IMR-90 (cell line): ENCODE results near the gene HOXA10. TPM values are rescaled to one million over a fixed set of nuclear protein-coding genes. Genes with fewer than 3 reads are reported as not detected.

ENCODE experiments used
- ATAC-seq: fragments of 200-7000 bp; cut with Tn5 transposase; 2 replicates; pipeline ENCODE4 v1.9.1; 2020; ENCODE audit warnings: low read depth, mild to moderate bottlenecking, moderate library complexity
- BruUV-seq: library from RNA; stranded (reverse); fragments of 400-500 nt; replicated peaks from 2 replicates; lab custom pipeline; 2021; lab: Mats Ljungman, UMichigan
- CTCF ChIA-PET: fragments of 300-600 bp; formaldehyde crosslinking; extraction: SDS; loops from one replicate; lab custom pipeline; 2021; ENCODE audit warnings: antibody characterized with exemption; lab: Yijun Ruan, JAX
- POLR2A ChIA-PET: fragments of 300-600 bp; sonication (Branson Sonifier 250); formaldehyde crosslinking; loops from one replicate; lab custom pipeline; 2022; ENCODE audit warnings: antibody characterized with exemption; ENCODE audit not compliant: unreplicated experiment; lab: Charles Lee
- DNase-seq: peaks from one replicate; pipeline ENCODE4 v3.0.0; 2013
- H2AFZ ChIP-seq: replicated peaks from 2 replicates; pipeline ENCODE3; 2013; ENCODE audit warnings: low read length, mild to moderate bottlenecking; ENCODE audit not compliant: poor library complexity
- H2AK5ac ChIP-seq: 2 replicates; pipeline ENCODE4 v1.6.1; 2013; ENCODE audit warnings: low read depth, low read length, inconsistent platforms
- H2AK9ac ChIP-seq: replicated peaks from 2 replicates; pipeline ENCODE3; 2013; ENCODE audit warnings: mild to moderate bottlenecking, low read depth, low read length, moderate library complexity; ENCODE audit not compliant: poor library complexity
- H2BK120ac ChIP-seq: 2 replicates; pipeline ENCODE4 v1.6.1; 2013; ENCODE audit warnings: low read depth, low read length, inconsistent platforms
- H2BK15ac ChIP-seq: 3 replicates; pipeline ENCODE4 v1.6.1; 2013; ENCODE audit warnings: low read depth, low read length, inconsistent platforms
- H2BK20ac ChIP-seq: 2 replicates; pipeline ENCODE4 v1.6.1; 2013; ENCODE audit warnings: low read depth, mild to moderate bottlenecking, inconsistent platforms, low read length, moderate library complexity
- H2BK5ac ChIP-seq: 2 replicates; pipeline ENCODE4 v1.6.1; 2013; ENCODE audit warnings: mild to moderate bottlenecking, low read depth, low read length, inconsistent platforms; ENCODE audit not compliant: poor library complexity, severe bottlenecking
- H3K14ac ChIP-seq: replicated peaks from 2 replicates; pipeline ENCODE4 v1.6.1; 2013; ENCODE audit warnings: low read depth, low read length, inconsistent platforms
- H3K18ac ChIP-seq: 2 replicates; pipeline ENCODE4 v1.6.1; 2013; ENCODE audit warnings: low read depth, low read length, control low read depth
- H3K23ac ChIP-seq: 2 replicates; pipeline ENCODE4 v1.6.1; 2013; ENCODE audit warnings: low read depth, low read length, inconsistent platforms
- H3K27ac ChIP-seq: 2 replicates; pipeline ENCODE4 v1.5.1; 2013; ENCODE audit warnings: mild to moderate bottlenecking, control low read depth, low read length; ENCODE audit not compliant: insufficient read depth
- H3K27me3 ChIP-seq: 2 replicates; pipeline ENCODE4 v1.6.1; 2013; ENCODE audit warnings: low read length; ENCODE audit not compliant: control insufficient read depth, insufficient read depth
- H3K36me3 ChIP-seq: 2 replicates; pipeline ENCODE4 v1.6.1; 2013; ENCODE audit warnings: low read length, mixed read lengths; ENCODE audit not compliant: control insufficient read depth, insufficient read depth
- H3K4ac ChIP-seq: 2 replicates; pipeline ENCODE4 v1.6.1; 2013; ENCODE audit warnings: low read depth, low read length, inconsistent platforms
- H3K4me1 ChIP-seq: 2 replicates; pipeline ENCODE4 v1.6.1; 2013; ENCODE audit warnings: low read length, mixed read lengths; ENCODE audit not compliant: control insufficient read depth, insufficient read depth
- H3K4me2 ChIP-seq: 2 replicates; pipeline ENCODE4 v1.6.1; 2013; ENCODE audit warnings: low read depth, mild to moderate bottlenecking, control low read depth, low read length, moderate library complexity
- H3K4me3 ChIP-seq: 2 replicates; pipeline ENCODE4 v1.5.1; 2013; ENCODE audit warnings: low read depth, mild to moderate bottlenecking, control low read depth, low read length, moderate library complexity; ENCODE audit not compliant: insufficient read depth
- H3K56ac ChIP-seq: 2 replicates; pipeline ENCODE4 v1.6.1; 2013; ENCODE audit warnings: low read length, inconsistent platforms; ENCODE audit not compliant: insufficient read depth; ENCODE audit errors: extremely low read depth
- H3K79me1 ChIP-seq, 2 experiments: 2 replicates each; pipeline ENCODE4 v1.6.1; 2013; ENCODE audit warnings: low read length in 2 of 2, inconsistent platforms in 1 of 2, low read depth in 1 of 2
- H3K9ac ChIP-seq: 2 replicates; pipeline ENCODE4 v1.6.1; 2013; ENCODE audit warnings: low read depth, low read length, control low read depth
- H3K9me1 ChIP-seq: 2 replicates; pipeline ENCODE4 v1.6.1; 2013; ENCODE audit warnings: low read length, inconsistent platforms; ENCODE audit not compliant: insufficient read depth
- H3K9me3 ChIP-seq: 2 replicates; pipeline ENCODE4 v1.6.1; 2013; ENCODE audit warnings: low read length; ENCODE audit not compliant: control insufficient read depth, insufficient read depth
- H4K20me1 ChIP-seq: 2 replicates; pipeline ENCODE4 v1.6.1; 2013; ENCODE audit warnings: low read length, inconsistent platforms; ENCODE audit not compliant: insufficient read depth
- H4K5ac ChIP-seq: 2 replicates; pipeline ENCODE4 v1.6.1; 2013; ENCODE audit warnings: mild to moderate bottlenecking, low read depth, low read length, control low read depth
- H4K8ac ChIP-seq, 2 experiments: 2 replicates each; pipeline ENCODE4 v1.6.1; 2013; ENCODE audit warnings: low read depth in 2 of 2, low read length in 2 of 2, control low read depth in 1 of 2, inconsistent platforms in 1 of 2
- H4K91ac ChIP-seq: 2 replicates; pipeline ENCODE4 v1.6.1; 2013; ENCODE audit warnings: low read depth, low read length, inconsistent platforms; ENCODE audit not compliant: insufficient read depth
- CHD1 ChIP-seq: IDR thresholded peaks from 2 replicates; pipeline ENCODE4 v1.6.1; 2012; ENCODE audit warnings: low read depth, low read length, improper control_type of control experiment
- NFE2L2 ChIP-seq: fragments of 150-350 bp; IDR thresholded peaks from 2 replicates; pipeline ENCODE4 v1.6.1; 2016; ENCODE audit warnings: low read depth, mild to moderate bottlenecking, low read length
- WGBS, 2 experiments: methylation state at CpG; one replicate each; pipeline versions ENCODE4 v1.1.5 to v1.1.7; 2013; ENCODE audit warnings: missing lambda C conversion rate in 2 of 2; ENCODE audit not compliant: insufficient read length in 1 of 2; ENCODE audit errors: extremely low coverage in 2 of 2; 5-methylcytosine and 5-hydroxymethylcytosine counted together
- dilution Hi-C: fragments of 300-500 bp; cut with HindIII; formaldehyde crosslinking; loops from one replicate; pipeline ENCODE4 v1.14.3; 2018; ENCODE audit warnings: low sequenced_read_pairs; ENCODE audit not compliant: unreplicated experiment
- in situ Hi-C: fragments of 300-500 bp; cut with MboI; formaldehyde crosslinking; loops from 3 replicates; pipeline ENCODE4 v1.14.3; 2019; ENCODE audit warnings: low sequenced_read_pairs, inconsistent platforms, mixed read lengths
- intact Hi-C: fragments of 100-400 bp; cut with micrococcal nuclease; formaldehyde crosslinking; loops from 2 replicates; pipeline ENCODE4 v1.10.0; 2022
- microRNA-seq, 2 experiments: library from miRNA; stranded (forward) in 1 of 2; unstranded in 1 of 2; fragments of 10-50 nt in 1 of 2; fragments of <30 nt in 1 of 2; gene quantifications in 1 of 2; microRNA quantifications in 1 of 2; one replicate each; pipeline versions ENCODE3 to v1.1.0; 2013 to 2020; ENCODE audit not compliant: insufficient read depth in 1 of 2, insufficient read length in 1 of 2, unreplicated experiment in 1 of 2
- polyA plus RNA-seq, 3 experiments: library from polyadenylated mRNA; depleted of rRNA; stranded (reverse); fragments of >200 nt; gene quantifications; 2 replicates each; pipeline ENCODE4 v1.2.3, GENCODE V29; 2012; ENCODE audit warnings: low replicate concordance in 1 of 3
- small RNA-seq, 5 experiments: library from RNA; depleted of rRNA; stranded (forward); fragments of <200 nt; gene quantifications; one replicate each; pipeline ENCODE3, GENCODE V24; 2012
- total RNA-seq: library from RNA; depleted of rRNA; stranded (reverse); fragments of >200 nt; gene quantifications from 2 replicates; pipeline ENCODE4 v1.2.3, GENCODE V29; 2012; rRNA removed

HOXA10 gene
- total and polyA plus RNA-seq, 2 of the 4 experiments (the other 2 are of a cell fraction), result 0.10 to 0.18 TPM

DNA sequence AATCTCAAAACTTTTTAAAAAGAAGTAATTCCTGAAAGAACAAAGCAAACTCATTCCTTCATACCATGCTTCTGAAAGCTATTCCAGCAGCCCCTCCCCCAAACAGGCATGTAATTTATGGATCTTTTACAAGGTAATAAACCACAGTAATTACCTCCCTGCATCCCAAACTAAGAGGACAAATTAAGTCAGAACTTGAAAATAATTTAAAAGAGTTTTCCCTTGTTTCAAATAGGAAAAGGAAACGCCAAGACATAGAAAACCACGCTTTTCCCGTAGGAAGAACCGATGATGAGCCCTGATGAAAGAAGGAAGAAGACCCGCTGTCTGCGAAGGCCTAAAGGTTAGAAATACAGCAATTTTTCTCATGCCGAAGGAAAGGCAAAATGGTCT lies 52.4 kb downstream of the HOXA10 start:
- peak overlapping the region; percentile 67 for H3K18ac ChIP-seq
- H3K23ac ChIP-seq, result peak overlapping the region; percentile 80
- H3K4me1 ChIP-seq, result peaks cover 36% of the 10 kb centered on the region
- no peak for ATAC-seq
- intact Hi-C loops (loop anchor here (2.0 to 5.0 kb wide), 2 partner anchors 23 to 919 kb away; partner anchors contain the start of genes CBX3 and HNRNPA2B1), dilution Hi-C loops (no loop called here), in situ Hi-C loops (no loop called here)
- H2BK120ac ChIP-seq, result peak overlapping the region; percentile 94
- H2BK5ac ChIP-seq, result peak overlapping the region; percentile 88
- no TSS peak for BruUV-seq
- 0 out of 2 replicates have a peak overlapping the region, but pooled peaks have one; percentile 76 for H2AK5ac ChIP-seq
- H3K4ac ChIP-seq, result peak overlapping the region; percentile 98
- peak overlapping the region; percentile 92 for H4K5ac ChIP-seq
- WGBS, 2 experiments, result 0% methylated on average over 2 of the region's 7 CpGs; no CpG with 5 or more reads in 1 of the 2 experiments
- H2AK9ac ChIP-seq, result no peak overlapping the region
- DNase-seq, result peak; percentile 23
- peak overlapping the region; percentile 64 for H2BK15ac ChIP-seq
- H2BK20ac ChIP-seq, result peak overlapping the region; percentile 63
- peaks cover 5% of the 10 kb centered on the region; the same call in 1 of the 2 replicates for H3K36me3 ChIP-seq
- peak overlapping the region; percentile 95 for H3K4me2 ChIP-seq
- H3K9me1 ChIP-seq, result peaks cover 12% of the 10 kb centered on the region
- peak overlapping the region; percentile 48 for H3K4me3 ChIP-seq
- ChIA-PET POLR2A (interaction anchor here (1.5 kb wide), 1 partner anchor 16 kb away, joined by 3 read pairs; no protein-coding TSS in a partner anchor), CTCF (interaction anchor here (0.6 to 1.2 kb wide), 2 partner anchors 23 to 40 kb away, joined by 3 read pairs; no protein-coding TSS in a partner anchor)
- peaks cover 5 to 48% of the 10 kb centered on the region in 2 experiments; a peak in 3 of 4 replicates for H3K79me1 ChIP-seq
- H4K8ac ChIP-seq, result peak overlapping the region; percentile 90 to 93; a peak in 3 of 4 replicates
- H2AFZ ChIP-seq, result peak overlapping the region; percentile 84
- peak overlapping the region; percentile 96 for H4K91ac ChIP-seq
- peak overlapping the region; percentile 99 for H3K27ac ChIP-seq
- H3K27me3 ChIP-seq, result no peaks in the 10 kb centered on the region
- peak overlapping the region; percentile 96 for H3K9ac ChIP-seq
- TF ChIP-seq NFE2L2, result no peak
- TF ChIP-seq CHD1, result peak; percentile 34; the same call in 1 of the 2 replicates
- H3K9me3 ChIP-seq, result no peaks in the 10 kb centered on the region
- 0 out of 2 replicates have a peak, but pooled peaks cover 2% of the 10 kb centered on the region for H4K20me1 ChIP-seq
- H3K56ac ChIP-seq, result peak overlapping the region; percentile 76
- peak overlapping the region; percentile 94 for H3K14ac ChIP-seq

Small RNAs within 50 kb of the gene (microRNA-seq; reads per million reads assigned to microRNA genes)
- gene AC004080.5 (ENCODE audit: insufficient read depth, insufficient read length) (not detected), gene MIR196B (ENCODE audit: unreplicated experiment) (6.9 reads per million, percentile 15 among the genes with 10 or more reads in this experiment), gene RF02140 (ENCODE audit: insufficient read depth, insufficient read length) (not detected), gene RF02141 (ENCODE audit: insufficient read depth, insufficient read length) (not detected)

Small RNAs within 50 kb of the gene (small RNA-seq; reads per million reads assigned to genes)
- gene AC004080.5, result 0 reads per million in 5 experiments
- 0 reads per million in 5 experiments for gene RF02140
- gene RF02141, result 0 reads per million in 5 experiments

Other genes with a start within 250 kb of the HOXA10 start
- gene HOXA1, start 78.3 kb downstream of the HOXA10 start, total RNA-seq, result 0.54 and 0.83 TPM in 2 replicates
- gene HOXA1, start 78.3 kb downstream of the HOXA10 start, polyA plus RNA-seq (2012; rRNA removed), result 1.7 and 1.8 TPM in 2 replicates
- 1.6 and 1.7 TPM in 2 replicates for gene HOXA2, start 71.6 kb downstream of the HOXA10 start, total RNA-seq
- gene HOXA2, start 71.6 kb downstream of the HOXA10 start, polyA plus RNA-seq (2012; rRNA removed), result 2.4 and 3.9 TPM in 2 replicates
- 0.36 and 1.1 TPM in 2 replicates for gene HOXA4, start 43.6 kb downstream of the HOXA10 start, total RNA-seq
- gene HOXA4, start 43.6 kb downstream of the HOXA10 start, polyA plus RNA-seq (2012; rRNA removed), result 7.2 and 8.0 TPM in 2 replicates
- 19.9 and 23.9 TPM in 2 replicates for gene HOXA5, start 30.6 kb downstream of the HOXA10 start, total RNA-seq
- 28.1 and 29.4 TPM in 2 replicates for gene HOXA5, start 30.6 kb downstream of the HOXA10 start, polyA plus RNA-seq (2012; rRNA removed)
- 1.4 and 1.7 TPM in 2 replicates for gene HOXA6, start 26.5 kb downstream of the HOXA10 start, total RNA-seq
- 1.8 and 2.1 TPM in 2 replicates for gene HOXA6, start 26.5 kb downstream of the HOXA10 start, polyA plus RNA-seq (2012; rRNA removed)
- 0.83 and 0.90 TPM in 2 replicates for gene HOXA3, start 21.7 kb downstream of the HOXA10 start, total RNA-seq
- 5.4 and 8.8 TPM in 2 replicates for gene HOXA3, start 21.7 kb downstream of the HOXA10 start, polyA plus RNA-seq (2012; rRNA removed)
- under 0.01 and 0.18 TPM in 2 replicates for gene HOXA7, start 17.6 kb downstream of the HOXA10 start, total RNA-seq
- 1.7 TPM in 2 replicates for gene HOXA7, start 17.6 kb downstream of the HOXA10 start, polyA plus RNA-seq (2012; rRNA removed)
- 0.18 and 0.28 TPM in 2 replicates for gene HOXA9, start 8.8 kb downstream of the HOXA10 start, total RNA-seq
- gene HOXA9, start 8.8 kb downstream of the HOXA10 start, polyA plus RNA-seq (2012; rRNA removed), result 0.32 and 0.59 TPM in 2 replicates
- gene HOXA11, start 10.9 kb upstream of the HOXA10 start, total RNA-seq, result not detected in 2 replicates
- 0.04 and 0.05 TPM in 2 replicates for gene HOXA11, start 10.9 kb upstream of the HOXA10 start, polyA plus RNA-seq (2012; rRNA removed)
- not detected in 2 replicates for gene HOXA13, start 25.8 kb upstream of the HOXA10 start, total RNA-seq
- gene HOXA13, start 25.8 kb upstream of the HOXA10 start, polyA plus RNA-seq (2012; rRNA removed), result not detected in 2 replicates
- gene EVX1, start 68.5 kb upstream of the HOXA10 start, total RNA-seq, result not detected in 2 replicates
- not detected in 2 replicates for gene EVX1, start 68.5 kb upstream of the HOXA10 start, polyA plus RNA-seq (2012; rRNA removed)